Measurements from ENCODE around the gene C16orf54. TPM values are rescaled to one million over a fixed set of nuclear protein-coding genes. Genes with fewer than 3 reads are reported as not detected.
"Not testable (repeated sequence)": the region's sequence is repeated elsewhere in the genome, so short reads cannot be mapped to it uniquely, and the experiment has no call there.

The C16orf54 gene
- total RNA-seq, 6 experiments from 2014 or later = not detected

DNA sequence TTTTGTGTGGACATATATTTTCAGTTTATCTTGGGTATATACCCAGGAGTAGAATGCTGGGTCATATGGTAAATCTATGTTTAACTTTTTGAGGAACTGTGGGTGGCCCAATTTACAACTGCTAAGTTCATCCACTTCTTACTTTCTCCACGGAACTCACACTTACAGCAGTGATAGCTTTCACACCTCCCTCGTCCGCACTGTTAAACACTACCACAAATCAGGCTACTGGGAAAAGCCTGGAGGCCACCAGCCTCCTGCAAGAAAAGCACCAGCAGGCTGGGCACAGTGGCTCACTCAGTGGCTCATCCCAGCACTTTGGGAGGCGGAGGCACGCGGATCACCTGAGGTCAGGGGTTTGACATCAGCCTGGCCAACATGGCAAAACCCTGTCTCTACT is 17.5 kb upstream of the C16orf54 start:
- DNase-seq = no peak
- no peak overlapping the region for H3K4me3 Mint-ChIP-seq
- H3K4me1 Mint-ChIP-seq (ENCODE audit: low read depth) = no peaks in the 10 kb centered on the region

DNA sequence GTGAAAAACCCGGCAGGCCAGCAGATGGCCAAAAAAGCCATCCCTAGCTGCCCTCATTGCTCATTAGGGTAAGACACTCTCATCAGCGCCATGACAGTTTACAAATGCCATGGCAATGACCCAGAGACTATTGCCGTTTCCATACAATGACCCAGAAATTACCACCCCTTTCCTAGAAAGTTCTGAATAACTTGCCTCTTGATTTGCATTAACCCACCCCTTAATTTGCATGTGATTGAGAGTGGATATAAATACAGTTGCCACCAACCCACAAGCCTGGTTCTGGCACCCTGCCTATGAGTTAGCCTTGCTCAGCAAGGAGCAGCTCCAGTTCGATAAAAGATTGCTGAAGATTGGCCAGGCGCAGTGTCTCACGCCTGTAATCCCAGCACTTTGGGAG is 16.1 kb upstream of the C16orf54 start:
- H3K4me1 Mint-ChIP-seq (ENCODE audit: low read depth) = 0 out of 2 replicates have a peak, but pooled peaks cover 6% of the 10 kb centered on the region
- TF ChIP-seq, protein P1, sequence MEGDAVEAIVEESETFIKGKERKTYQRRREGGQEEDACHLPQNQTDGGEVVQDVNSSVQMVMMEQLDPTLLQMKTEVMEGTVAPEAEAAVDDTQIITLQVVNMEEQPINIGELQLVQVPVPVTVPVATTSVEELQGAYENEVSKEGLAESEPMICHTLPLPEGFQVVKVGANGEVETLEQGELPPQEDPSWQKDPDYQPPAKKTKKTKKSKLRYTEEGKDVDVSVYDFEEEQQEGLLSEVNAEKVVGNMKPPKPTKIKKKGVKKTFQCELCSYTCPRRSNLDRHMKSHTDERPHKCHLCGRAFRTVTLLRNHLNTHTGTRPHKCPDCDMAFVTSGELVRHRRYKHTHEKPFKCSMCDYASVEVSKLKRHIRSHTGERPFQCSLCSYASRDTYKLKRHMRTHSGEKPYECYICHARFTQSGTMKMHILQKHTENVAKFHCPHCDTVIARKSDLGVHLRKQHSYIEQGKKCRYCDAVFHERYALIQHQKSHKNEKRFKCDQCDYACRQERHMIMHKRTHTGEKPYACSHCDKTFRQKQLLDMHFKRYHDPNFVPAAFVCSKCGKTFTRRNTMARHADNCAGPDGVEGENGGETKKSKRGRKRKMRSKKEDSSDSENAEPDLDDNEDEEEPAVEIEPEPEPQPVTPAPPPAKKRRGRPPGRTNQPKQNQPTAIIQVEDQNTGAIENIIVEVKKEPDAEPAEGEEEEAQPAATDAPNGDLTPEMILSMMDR (IDR thresholded peaks at IDR 0.05) = no peak
- no peak overlapping the region for H3K4me3 Mint-ChIP-seq
- H3K36me3 Mint-ChIP-seq (ENCODE audit: low read depth) = no peaks in the 10 kb centered on the region
- DNase-seq = no peak
- no peaks in the 10 kb centered on the region for H3K9me3 Mint-ChIP-seq
- peaks cover 31% of the 10 kb centered on the region for H3K27me3 Mint-ChIP-seq (ENCODE audit: insufficient read depth)
- no peak overlapping the region for H3K27ac Mint-ChIP-seq

More for the DNA sequence above, 17.5 kb upstream of the C16orf54 start:
- H3K27ac Mint-ChIP-seq = no peak overlapping the region
- peaks cover 31% of the 10 kb centered on the region for H3K27me3 Mint-ChIP-seq (ENCODE audit: insufficient read depth)
- TF ChIP-seq, protein P1 (IDR thresholded peaks at IDR 0.05) = no peak
- no peaks in the 10 kb centered on the region for H3K9me3 Mint-ChIP-seq
- H3K36me3 Mint-ChIP-seq (ENCODE audit: low read depth) = no peaks in the 10 kb centered on the region

DNA sequence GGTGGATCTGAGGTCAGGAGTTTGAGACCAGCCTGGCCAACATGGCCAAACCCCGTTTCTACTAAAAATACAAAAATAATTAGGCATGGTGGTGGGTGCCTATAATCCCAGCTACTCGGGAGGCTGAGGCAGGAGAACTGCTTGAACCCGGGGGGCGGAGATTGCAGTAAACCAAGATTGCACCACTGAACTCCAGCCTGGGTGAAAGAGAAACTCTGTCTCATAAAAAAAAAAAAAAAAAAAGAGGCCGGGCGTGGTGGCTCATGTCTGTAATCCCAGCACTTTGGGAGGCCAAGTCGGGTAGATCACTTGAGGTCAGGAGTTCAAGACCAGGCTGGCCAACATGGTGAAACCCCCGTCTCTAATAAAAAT is 15.5 kb upstream of the C16orf54 start:
- H3K36me3 Mint-ChIP-seq (ENCODE audit: low read depth); DNase-seq: not testable (repeated sequence)
- H3K27me3 Mint-ChIP-seq (ENCODE audit: insufficient read depth) = peaks cover 27% of the 10 kb centered on the region

DNA sequence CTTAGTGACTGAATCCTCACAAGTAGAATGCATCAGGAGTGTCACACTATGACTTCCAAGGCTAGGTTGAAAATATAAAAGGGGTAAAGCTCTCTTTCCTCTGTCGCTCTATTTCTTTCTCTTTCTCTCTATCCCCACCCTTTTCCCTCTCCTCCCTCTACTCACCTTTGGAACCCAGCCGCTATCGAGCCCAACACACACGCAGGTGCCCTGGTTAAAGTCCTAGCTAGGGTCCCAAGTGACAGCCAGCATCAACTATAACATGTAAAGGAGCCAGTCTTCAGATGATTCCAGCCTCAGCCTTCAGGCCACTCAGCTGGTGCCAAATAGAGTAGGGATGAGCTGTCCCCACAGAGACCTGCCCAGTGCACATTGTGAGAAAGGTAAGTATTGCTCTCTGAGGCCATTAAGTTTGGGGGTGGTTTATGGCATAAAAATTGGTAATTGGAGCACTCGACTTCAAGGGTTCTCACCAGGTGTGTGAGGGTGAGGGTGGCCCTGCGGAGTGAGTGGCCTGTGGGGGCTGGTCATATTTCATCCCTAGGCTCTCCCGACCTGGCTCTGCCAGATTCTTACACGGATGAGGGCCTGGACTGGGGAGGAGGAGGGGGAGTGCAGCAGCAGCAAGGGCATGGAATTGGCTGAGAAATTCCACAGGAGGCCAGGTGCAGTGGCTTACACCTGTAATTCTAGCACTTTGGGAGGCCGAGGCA is 14.9 kb upstream of the C16orf54 start:
- Mint-ChIP-seq H3K4me1 (ENCODE audit: low read depth) (0 out of 2 replicates have a peak, but pooled peaks cover 6% of the 10 kb centered on the region), H3K27me3 (ENCODE audit: insufficient read depth) (peaks cover 27% of the 10 kb centered on the region), H3K27ac (no peak overlapping the region), H3K4me3 (no peak overlapping the region), H3K9me3 (no peaks in the 10 kb centered on the region), H3K36me3 (ENCODE audit: low read depth) (no peaks in the 10 kb centered on the region)
- DNase-seq = no peak
- TF ChIP-seq, protein P1 (IDR thresholded peaks at IDR 0.05) = no peak

More for the DNA sequence above, 15.5 kb upstream of the C16orf54 start:
- not testable (repeated sequence) for H3K4me1 Mint-ChIP-seq (ENCODE audit: low read depth); H3K27ac Mint-ChIP-seq; H3K9me3 Mint-ChIP-seq; H3K4me3 Mint-ChIP-seq

DNA sequence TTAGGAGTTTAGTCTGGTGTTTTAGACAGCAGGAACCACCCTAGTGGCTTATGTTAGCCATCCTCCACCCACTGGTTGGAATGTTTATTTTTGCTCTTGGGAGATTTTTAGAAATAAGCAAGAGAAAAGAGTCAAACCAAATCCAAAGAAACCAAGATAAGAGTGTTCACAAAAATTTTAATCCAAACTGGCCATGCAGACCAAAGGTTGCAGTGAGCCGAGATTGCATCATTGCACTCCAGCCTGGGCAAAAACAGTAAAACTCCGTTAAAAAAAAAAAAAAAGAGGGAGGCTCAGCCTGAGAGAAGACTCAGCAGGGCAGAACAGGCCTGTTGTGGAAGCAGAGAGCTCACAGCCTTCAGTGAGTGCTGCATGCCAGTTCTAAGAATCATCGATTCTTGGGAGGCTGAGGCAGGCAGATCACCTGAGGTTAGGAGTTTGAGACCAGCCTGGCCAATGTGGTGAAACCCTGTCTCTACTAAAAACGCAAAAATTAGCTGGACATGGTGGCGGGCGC is 12.2 kb upstream of the C16orf54 start:
- TF ChIP-seq, protein P1 (IDR thresholded peaks at IDR 0.05) = peak; percentile 39
- Mint-ChIP-seq H3K27me3 (ENCODE audit: insufficient read depth) (peaks cover 19% of the 10 kb centered on the region), H3K4me1 (ENCODE audit: low read depth) (0 out of 2 replicates have a peak, but pooled peaks cover 6% of the 10 kb centered on the region), H3K9me3 (no peaks in the 10 kb centered on the region), H3K36me3 (ENCODE audit: low read depth) (no peaks in the 10 kb centered on the region), H3K4me3 (no peak overlapping the region), H3K27ac (no peak overlapping the region)
- DNase-seq = no peak

DNA sequence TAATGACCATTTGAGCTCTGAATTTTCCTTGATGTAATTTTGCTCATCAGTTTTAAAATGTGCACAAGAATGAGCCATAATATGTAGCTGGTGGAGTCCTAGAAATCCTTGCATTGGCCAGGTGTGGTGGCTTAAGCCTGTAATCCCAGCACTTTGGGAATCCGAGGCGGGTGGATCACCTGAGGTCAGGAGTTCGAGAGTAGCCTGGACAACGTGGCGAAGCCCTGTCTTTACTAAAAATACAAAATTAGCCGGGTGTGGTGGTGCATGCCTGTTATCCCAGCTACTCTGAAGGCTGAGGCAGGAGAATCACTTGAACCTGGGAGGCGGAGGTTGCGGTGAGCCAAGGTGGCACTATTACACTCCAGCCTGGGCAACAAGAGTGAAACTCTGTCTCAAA is 11.3 kb upstream of the C16orf54 start:
- not testable (repeated sequence) for DNase-seq; H3K9me3 Mint-ChIP-seq; H3K4me1 Mint-ChIP-seq (ENCODE audit: low read depth); H3K27ac Mint-ChIP-seq; H3K4me3 Mint-ChIP-seq; H3K36me3 Mint-ChIP-seq (ENCODE audit: low read depth)
- H3K27me3 Mint-ChIP-seq (ENCODE audit: insufficient read depth) = peaks cover 16% of the 10 kb centered on the region

All from HFFc6 (cell line).